ENCODE measurements around the gene HOXC10.

Gene HOXC10

GRCh38 chr12:54032627-54033100, 47.7 kb downstream of the HOXC10 start, which contains the start of gene HOXC5:
Gene HOXC5, plus strand, starts transcription at chr12:54033050. Its CDS starts 73 bp downstream, at chr12:54033123.
- no peaks in the 10 kb centered on the region for H3F3A ChIP-seq (ENCODE audit: control insufficient read depth, insufficient read depth)
- no peak within 1 kb of the TSS for H3K27ac ChIP-seq (ENCODE audit: low read depth, low read length)
- H3K79me2 ChIP-seq (ENCODE audit: control insufficient read depth, low read length) = no peaks in the 10 kb centered on the region
- H4K20me1 ChIP-seq (ENCODE audit: control insufficient read depth, insufficient read depth, low read depth, low read length) = no peaks in the 10 kb centered on the region
- peaks cover 60% of the 10 kb centered on the region for H3K27me3 ChIP-seq (ENCODE audit: control insufficient read depth, low read length)
- no peak for TF ChIP-seq EZH2phosphoT487 (IDR thresholded peaks at IDR 0.05; ENCODE audit: borderline replicate concordance, low read length)
- TF ChIP-seq CTCF (IDR thresholded peaks at IDR 0.05; ENCODE audit: low read depth, low read length, poor library complexity, severe bottlenecking) = peak; percentile 94
- no peaks in the 10 kb centered on the region for H3K9me3 ChIP-seq (ENCODE audit: control insufficient read depth, insufficient read depth, low read length)
- no peaks in the 10 kb centered on the region for H3K36me3 ChIP-seq (ENCODE audit: control insufficient read depth, low read length)
- H3K4me3 ChIP-seq (ENCODE audit: low read length) = peak within 1 kb of the TSS; percentile 46
- peaks cover 26% of the 10 kb centered on the region for H3K4me1 ChIP-seq (ENCODE audit: control insufficient read depth, low read length)
- H3K9me2 ChIP-seq (replicated peaks; ENCODE audit: control insufficient read depth, low read length) = no peaks in the 10 kb centered on the region
- H3K4me2 ChIP-seq (ENCODE audit: low read length) = peak within 1 kb of the TSS; percentile 58

- H3K4me2 ChIP-seq (ENCODE audit: low read length) = peak overlapping the region; percentile 58; the same call in 1 of the 2 replicates
- no peaks in the 10 kb centered on the region for H3F3A ChIP-seq (ENCODE audit: control insufficient read depth, insufficient read depth)
- no peaks in the 10 kb centered on the region for H4K20me1 ChIP-seq (ENCODE audit: control insufficient read depth, insufficient read depth, low read depth, low read length)
- no peaks in the 10 kb centered on the region for H3K9me3 ChIP-seq (ENCODE audit: control insufficient read depth, insufficient read depth, low read length)
- H3K4me1 ChIP-seq (ENCODE audit: control insufficient read depth, low read length) = peaks cover 20% of the 10 kb centered on the region
- no peaks in the 10 kb centered on the region for H3K36me3 ChIP-seq (ENCODE audit: control insufficient read depth, low read length)
- H3K4me3 ChIP-seq (ENCODE audit: low read length) = no peak overlapping the region
- no peaks in the 10 kb centered on the region for H3K79me2 ChIP-seq (ENCODE audit: control insufficient read depth, low read length)
- H3K27ac ChIP-seq (ENCODE audit: low read depth, low read length) = no peak overlapping the region
- TF ChIP-seq CTCF (IDR thresholded peaks at IDR 0.05; ENCODE audit: low read depth, low read length, poor library complexity, severe bottlenecking) = no peak
- no peak for TF ChIP-seq EZH2phosphoT487 (IDR thresholded peaks at IDR 0.05; ENCODE audit: borderline replicate concordance, low read length)
- no peaks in the 10 kb centered on the region for H3K9me2 ChIP-seq (replicated peaks; ENCODE audit: control insufficient read depth, low read length)
- H3K27me3 ChIP-seq (ENCODE audit: control insufficient read depth, low read length) = peaks cover 61% of the 10 kb centered on the region
These were observed 48.4 kb downstream of the HOXC10 start for GRCh38 chr12:54033106-54033979.

GRCh38 chr12:54033980-54034784, 49.2 kb downstream of the HOXC10 start:
- Histone ChIP-seq H3K4me1 (ENCODE audit: control insufficient read depth, low read length) (peaks cover 14% of the 10 kb centered on the region), H3K27me3 (ENCODE audit: control insufficient read depth, low read length) (peaks cover 54% of the 10 kb centered on the region), H3K4me2 (ENCODE audit: low read length) (no peak overlapping the region), H3K9me3 (ENCODE audit: control insufficient read depth, insufficient read depth, low read length) (no peaks in the 10 kb centered on the region), H3K36me3 (ENCODE audit: control insufficient read depth, low read length) (no peaks in the 10 kb centered on the region), H4K20me1 (ENCODE audit: control insufficient read depth, insufficient read depth, low read depth, low read length) (no peaks in the 10 kb centered on the region), H3K9me2 (replicated peaks; ENCODE audit: control insufficient read depth, low read length) (no peaks in the 10 kb centered on the region), H3F3A (ENCODE audit: control insufficient read depth, insufficient read depth) (no peaks in the 10 kb centered on the region), H3K79me2 (ENCODE audit: control insufficient read depth, low read length) (no peaks in the 10 kb centered on the region), H3K27ac (ENCODE audit: low read depth, low read length) (no peak overlapping the region), H3K4me3 (ENCODE audit: low read length) (no peak overlapping the region)
- TF ChIP-seq EZH2phosphoT487 (IDR thresholded peaks at IDR 0.05; ENCODE audit: borderline replicate concordance, low read length) (no peak), CTCF (IDR thresholded peaks at IDR 0.05; ENCODE audit: low read depth, low read length, poor library complexity, severe bottlenecking) (no peak)

All from DOHH2 (cell line).